Large intestine (tissue), 3 donors: ENCODE results near the gene GSK3A. TPM values are rescaled to one million over a fixed set of nuclear protein-coding genes. Genes with fewer than 3 reads are reported as not detected.
A peak's percentile ranks its signal among the peaks of the same experiment; 100 is the strongest.

Experiments used
- DNase-seq, 2 donors: peaks; one replicate each; pipeline versions ENCODE4 v3.0.0 to v3.0.0-alpha.2; 2013
- H3K27ac ChIP-seq: one replicate; pipeline ENCODE4 v1.5.1; 2013; ENCODE audit warnings: low read length
- H3K27me3 ChIP-seq: 2 replicates; pipeline ENCODE4 v1.6.1; 2013; ENCODE audit warnings: low read length; ENCODE audit not compliant: control insufficient read depth, insufficient read depth
- H3K36me3 ChIP-seq: 2 replicates; pipeline ENCODE4 v1.6.1; 2013; ENCODE audit warnings: low read length; ENCODE audit not compliant: control insufficient read depth, insufficient read depth
- H3K4me1 ChIP-seq: one replicate; pipeline ENCODE4 v1.6.1; 2013; ENCODE audit warnings: low read length; ENCODE audit not compliant: control insufficient read depth, insufficient read depth
- H3K4me3 ChIP-seq: one replicate; pipeline ENCODE4 v1.5.1; 2013; ENCODE audit warnings: low read length
- H3K9me3 ChIP-seq: one replicate; pipeline ENCODE4 v1.6.1; 2013; ENCODE audit warnings: mild to moderate bottlenecking, low read depth, low read length, moderate library complexity; ENCODE audit not compliant: control insufficient read depth
- WGBS: methylation state at CpG from one replicate; pipeline ENCODE4 v1.1.5; 2013; ENCODE audit warnings: low lambda C conversion rate; ENCODE audit not compliant: insufficient coverage; 5-methylcytosine and 5-hydroxymethylcytosine counted together
- polyA plus RNA-seq: library from polyadenylated mRNA; unstranded; fragments of 120-200 nt; gene quantifications from one replicate; pipeline ENCODE4 v1.2.1, GENCODE V29; 2013

GSK3A gene
- polyA plus RNA-seq, 1 donor = 70.8 TPM

DNA sequence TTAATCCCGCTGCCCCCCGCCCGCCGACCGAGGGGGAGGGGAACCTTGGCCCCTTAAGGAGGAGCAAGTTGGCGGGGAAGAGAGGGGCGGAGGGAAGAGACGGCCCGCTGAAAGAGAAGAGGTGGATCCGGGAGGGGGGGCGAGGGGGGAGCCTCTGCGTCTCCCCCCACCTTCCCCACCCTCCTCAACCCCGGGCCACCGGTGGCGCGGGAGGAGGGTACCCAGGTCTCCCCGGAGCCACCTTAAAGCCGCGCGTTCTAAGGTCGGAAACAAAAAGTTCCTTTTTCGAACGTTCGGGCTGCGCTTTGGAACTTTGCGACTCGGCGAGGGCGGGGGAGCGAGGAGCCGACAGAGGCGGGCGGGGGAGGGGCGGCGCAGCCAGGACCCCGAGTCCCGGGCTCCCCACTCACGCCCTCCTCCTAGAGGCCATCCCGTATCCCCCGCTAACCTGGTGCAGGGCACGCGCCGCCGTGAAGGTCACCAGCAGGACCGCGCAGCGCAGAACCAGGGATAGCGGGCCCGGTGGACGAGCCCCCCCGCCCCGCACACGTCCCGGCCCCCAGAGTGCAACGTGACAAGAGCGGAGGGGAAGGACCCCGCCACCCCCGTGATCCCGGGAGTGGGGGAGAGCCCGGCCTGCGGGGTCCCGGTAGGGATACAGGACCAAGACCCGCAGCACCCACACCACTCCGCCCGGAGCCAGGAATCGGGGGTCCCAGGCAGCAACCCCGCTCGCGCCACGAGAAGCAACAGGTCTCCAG, 11.9 kb upstream of the GSK3A start:
- H3K4me3 ChIP-seq = peak overlapping the region; percentile 94
- DNase-seq = peak in 1 of 2 donors; percentile 92
- H3K27ac ChIP-seq = peak overlapping the region; percentile 98
- peaks cover 2% of the 10 kb centered on the region for H3K9me3 ChIP-seq
- no peaks in the 10 kb centered on the region for H3K27me3 ChIP-seq
- peaks cover 13% of the 10 kb centered on the region for H3K36me3 ChIP-seq
- WGBS = no CpG with 5 or more reads among the region's 70 CpGs
- H3K4me1 ChIP-seq = peaks cover 40% of the 10 kb centered on the region

GRCh38 chr19:42253245-42254088, 11.1 kb upstream of the GSK3A start:
- Histone ChIP-seq H3K9me3 (peaks cover 2% of the 10 kb centered on the region), H3K4me1 (peaks cover 37% of the 10 kb centered on the region), H3K4me3 (peak overlapping the region; percentile 94), H3K27ac (peak overlapping the region; percentile 98), H3K36me3 (peaks cover 21% of the 10 kb centered on the region), H3K27me3 (no peaks in the 10 kb centered on the region)
- DNase-seq = peak in 1 of 2 donors; percentile 66
- WGBS = no CpG with 5 or more reads among the region's 71 CpGs

- peaks cover 24% of the 10 kb centered on the region for H3K36me3 ChIP-seq
- DNase-seq = peak in 1 of 2 donors; percentile 58
- H3K27ac ChIP-seq = peak overlapping the region; percentile 70
- H3K4me1 ChIP-seq = peaks cover 37% of the 10 kb centered on the region
- peak overlapping the region; percentile 94 for H3K4me3 ChIP-seq
- H3K9me3 ChIP-seq = peaks cover 2% of the 10 kb centered on the region
- no CpG with 5 or more reads among the region's 27 CpGs for WGBS
- H3K27me3 ChIP-seq = no peaks in the 10 kb centered on the region
Measured at GRCh38 chr19:42252365-42253244, 10.2 kb upstream of the GSK3A start.

DNA sequence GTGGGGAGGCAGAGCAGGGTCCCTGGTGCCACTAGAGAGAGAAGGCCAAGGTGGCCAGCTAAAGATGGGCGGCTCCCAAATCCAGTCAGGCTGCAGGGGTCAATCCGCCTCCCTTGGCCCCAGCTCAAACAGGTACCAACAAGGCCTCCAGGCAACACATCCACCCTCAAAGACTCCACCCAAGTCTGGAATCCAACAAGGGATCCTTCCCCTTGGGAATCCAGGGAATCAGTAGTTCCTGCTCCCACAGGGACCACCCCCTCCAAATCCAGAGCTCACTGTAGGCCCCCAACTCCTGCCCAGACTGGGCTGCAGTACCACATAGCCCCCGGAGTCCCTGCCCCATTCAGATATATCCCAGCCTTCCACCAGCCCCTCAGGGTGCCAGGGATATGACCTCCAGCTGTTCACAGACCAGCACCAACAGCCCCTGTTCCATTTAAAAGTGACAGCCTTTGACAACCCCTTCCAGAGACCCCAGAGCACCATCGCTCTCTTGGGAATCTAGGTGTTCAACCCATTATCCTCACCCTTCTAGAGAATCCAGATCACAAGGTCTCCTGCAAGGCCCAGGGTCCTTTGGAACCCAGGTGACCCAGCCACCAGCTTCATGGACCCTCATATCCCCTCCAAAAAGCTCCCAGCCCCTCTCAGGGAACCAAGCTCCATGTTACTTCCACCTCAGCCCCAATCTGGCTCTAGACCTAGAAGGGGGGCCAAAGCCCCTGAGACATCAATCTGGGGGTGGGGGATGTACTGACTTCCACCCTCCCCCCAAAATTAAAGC, 9.4 kb upstream of the GSK3A start:
- no CpG with 5 or more reads among the region's 4 CpGs for WGBS
- Histone ChIP-seq H3K27me3 (no peaks in the 10 kb centered on the region), H3K36me3 (peaks cover 28% of the 10 kb centered on the region), H3K4me3 (peak overlapping the region; percentile 94), H3K4me1 (peaks cover 37% of the 10 kb centered on the region), H3K27ac (peak overlapping the region; percentile 53), H3K9me3 (peaks cover 2% of the 10 kb centered on the region)
- no peak for DNase-seq

- Histone ChIP-seq H3K4me1 (peaks cover 30% of the 10 kb centered on the region), H3K4me3 (no peak overlapping the region), H3K27me3 (no peaks in the 10 kb centered on the region), H3K9me3 (peaks cover 2% of the 10 kb centered on the region), H3K27ac (peak overlapping the region; percentile 53), H3K36me3 (peaks cover 32% of the 10 kb centered on the region)
- no CpG with 5 or more reads among the region's 19 CpGs for WGBS
- DNase-seq = no peak
Measured at GRCh38 chr19:42250666-42251531, 8.5 kb upstream of the GSK3A start.

DNA sequence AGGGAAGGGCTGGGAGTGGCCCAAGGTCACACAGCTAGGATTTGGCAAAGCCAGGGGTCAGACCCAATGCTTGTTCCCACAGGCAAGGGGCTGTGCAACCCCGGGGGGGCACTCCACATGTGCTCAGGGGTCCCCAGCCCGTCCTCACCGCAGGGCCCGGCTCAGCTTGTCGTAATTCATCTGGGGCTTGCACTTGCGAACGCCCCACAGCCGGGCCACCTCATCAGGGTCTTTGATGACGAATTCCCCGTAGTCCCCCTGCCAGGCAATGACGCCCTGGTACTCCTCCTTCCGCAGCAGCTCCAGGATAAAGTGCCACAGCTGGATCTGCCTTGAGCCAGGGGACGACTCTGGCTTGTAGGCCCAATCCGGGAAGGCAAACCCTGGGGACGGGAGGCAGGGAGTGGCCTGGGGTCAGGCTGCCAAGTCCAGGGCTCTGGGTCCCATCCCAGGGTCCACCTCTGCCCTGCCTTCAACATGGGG, 7.8 kb upstream of the GSK3A start:
- no peaks in the 10 kb centered on the region for H3K27me3 ChIP-seq
- peaks cover 26% of the 10 kb centered on the region for H3K4me1 ChIP-seq
- no peak for DNase-seq
- WGBS = no CpG with 5 or more reads among the region's 15 CpGs
- peaks cover 2% of the 10 kb centered on the region for H3K9me3 ChIP-seq
- H3K27ac ChIP-seq = no peak overlapping the region
- H3K36me3 ChIP-seq = peaks cover 32% of the 10 kb centered on the region
- no peak overlapping the region for H3K4me3 ChIP-seq

DNA sequence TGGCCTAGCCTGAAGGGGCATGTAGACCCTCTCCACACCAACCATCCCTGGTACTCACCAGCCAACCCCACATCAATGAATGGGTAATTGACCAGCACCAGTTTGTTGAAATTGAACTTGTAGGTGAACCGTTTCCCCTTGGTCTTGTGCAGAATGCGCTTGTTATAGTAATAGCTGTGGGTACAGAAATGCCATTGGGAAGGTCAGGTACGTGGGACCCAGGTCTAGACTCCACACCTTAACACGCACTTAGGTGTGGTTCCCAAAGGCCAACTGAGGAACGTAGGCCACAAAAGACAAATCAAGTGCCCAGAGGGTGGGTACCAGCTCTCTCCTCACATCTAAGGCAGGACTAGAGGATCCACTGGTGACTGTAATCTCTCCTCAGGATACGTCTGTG, 7.4 kb upstream of the GSK3A start:
- Histone ChIP-seq H3K36me3 (peaks cover 32% of the 10 kb centered on the region), H3K9me3 (peaks cover 2% of the 10 kb centered on the region), H3K4me1 (peaks cover 30% of the 10 kb centered on the region), H3K27me3 (no peaks in the 10 kb centered on the region), H3K4me3 (no peak overlapping the region), H3K27ac (no peak overlapping the region)
- no peak for DNase-seq
- WGBS = no CpG with 5 or more reads among the region's 6 CpGs

DNA sequence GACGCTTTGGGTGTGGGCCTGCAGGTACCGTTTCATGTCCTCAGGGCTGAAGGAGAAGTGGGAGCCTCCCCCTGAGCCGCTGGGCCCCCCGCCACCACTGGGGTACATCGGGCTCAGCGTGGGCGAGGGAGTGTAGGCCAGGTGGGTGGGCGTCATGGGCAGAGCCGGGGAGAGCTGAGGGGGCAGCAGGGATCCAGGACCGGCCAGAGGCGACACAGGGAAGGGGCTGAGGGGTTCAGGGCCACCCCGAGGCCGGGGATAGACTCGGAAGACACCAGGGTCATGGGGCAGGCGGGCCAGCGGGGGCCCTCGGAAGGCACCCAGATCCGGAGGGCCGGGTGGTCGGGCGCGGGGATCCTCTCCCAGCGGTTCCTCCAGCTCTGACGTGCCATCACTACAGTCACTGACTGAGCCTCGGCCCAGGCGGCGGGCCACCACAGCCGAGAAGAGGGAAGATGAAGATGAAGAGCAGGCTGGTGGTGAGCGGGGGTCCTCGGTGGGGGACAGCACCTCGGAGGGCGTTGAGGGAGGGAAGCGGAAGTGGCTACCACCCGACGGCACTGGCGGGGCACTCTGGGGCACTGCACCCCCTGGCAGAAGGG, 6.8 kb upstream of the GSK3A start:
- no CpG with 5 or more reads among the region's 36 CpGs for WGBS
- Histone ChIP-seq H3K27me3 (no peaks in the 10 kb centered on the region), H3K4me3 (no peak overlapping the region), H3K36me3 (peaks cover 32% of the 10 kb centered on the region), H3K9me3 (peaks cover 2% of the 10 kb centered on the region), H3K4me1 (peaks cover 30% of the 10 kb centered on the region), H3K27ac (no peak overlapping the region)
- no peak for DNase-seq
